ENCODE results near the gene GNAT1.
"Not testable (repeated sequence)": the region's sequence is repeated elsewhere in the genome, so short reads cannot be mapped to it uniquely, and the experiment has no call there.

GNAT1 gene

GRCh38 chr3:50226888-50227389 lies 35.5 kb downstream of the GNAT1 start:
- H3K9ac ChIP-seq (ENCODE audit: low read length) = peak overlapping the region; percentile 83
- H2AFZ ChIP-seq (ENCODE audit: low read depth, low read length, severe bottlenecking) = peak overlapping the region; percentile 85
- H3K27me3 ChIP-seq (ENCODE audit: low read length) = no peaks in the 10 kb centered on the region
- H3F3A ChIP-seq (ENCODE audit: insufficient read depth) = no peaks in the 10 kb centered on the region
- H3K4me3 ChIP-seq (ENCODE audit: insufficient read depth, low read length, poor library complexity, severe bottlenecking) = peak overlapping the region; percentile 92
- H3K27ac ChIP-seq (ENCODE audit: low read depth, low read length) = peak overlapping the region; percentile 77
- no peaks in the 10 kb centered on the region for H3K36me3 ChIP-seq (ENCODE audit: low read length)
- H3K79me2 ChIP-seq (ENCODE audit: insufficient read depth, low read length) = no peaks in the 10 kb centered on the region
- H4K20me1 ChIP-seq (ENCODE audit: low read depth, low read length) = no peaks in the 10 kb centered on the region
- no peaks in the 10 kb centered on the region for H3K9me3 ChIP-seq (ENCODE audit: insufficient read depth, low read length)
- peak overlapping the region; percentile 96 for H3K4me2 ChIP-seq (ENCODE audit: low read depth, low read length, poor library complexity, severe bottlenecking)
- H3K9me2 ChIP-seq (replicated peaks; ENCODE audit: insufficient read depth, low read length) = no peaks in the 10 kb centered on the region
- TF ChIP-seq EZH2phosphoT487 (conservative IDR thresholded peaks at IDR 0.05; ENCODE audit: low read length) = no peak
- no peak for TF ChIP-seq CTCF (IDR thresholded peaks at IDR 0.05; ENCODE audit: insufficient read depth, low read length, poor library complexity, severe bottlenecking)

GRCh38 chr3:50227390-50228183 lies 36.2 kb downstream of the GNAT1 start:
- peak; percentile 64 for TF ChIP-seq CTCF (IDR thresholded peaks at IDR 0.05; ENCODE audit: insufficient read depth, low read length, poor library complexity, severe bottlenecking)
- TF ChIP-seq EZH2phosphoT487 (conservative IDR thresholded peaks at IDR 0.05; ENCODE audit: low read length) = no peak
- H3K9ac ChIP-seq (ENCODE audit: low read length) = peak overlapping the region; percentile 83
- H3K9me2 ChIP-seq (replicated peaks; ENCODE audit: insufficient read depth, low read length) = no peaks in the 10 kb centered on the region
- H4K20me1 ChIP-seq (ENCODE audit: low read depth, low read length) = no peaks in the 10 kb centered on the region
- peak overlapping the region; percentile 96 for H3K4me2 ChIP-seq (ENCODE audit: low read depth, low read length, poor library complexity, severe bottlenecking)
- H3K27me3 ChIP-seq (ENCODE audit: low read length) = no peaks in the 10 kb centered on the region
- peak overlapping the region; percentile 77 for H3K27ac ChIP-seq (ENCODE audit: low read depth, low read length)
- H2AFZ ChIP-seq (ENCODE audit: low read depth, low read length, severe bottlenecking) = peak overlapping the region; percentile 85
- H3K36me3 ChIP-seq (ENCODE audit: low read length) = no peaks in the 10 kb centered on the region
- no peaks in the 10 kb centered on the region for H3F3A ChIP-seq (ENCODE audit: insufficient read depth)
- peak overlapping the region; percentile 92 for H3K4me3 ChIP-seq (ENCODE audit: insufficient read depth, low read length, poor library complexity, severe bottlenecking)
- H3K79me2 ChIP-seq (ENCODE audit: insufficient read depth, low read length) = no peaks in the 10 kb centered on the region
- H3K9me3 ChIP-seq (ENCODE audit: insufficient read depth, low read length) = no peaks in the 10 kb centered on the region

- not testable (repeated sequence) for H3K36me3 ChIP-seq (ENCODE audit: low read length); H3K9me3 ChIP-seq (ENCODE audit: insufficient read depth, low read length); H3F3A ChIP-seq (ENCODE audit: insufficient read depth); H4K20me1 ChIP-seq (ENCODE audit: low read depth, low read length); H3K79me2 ChIP-seq (ENCODE audit: insufficient read depth, low read length); H3K9me2 ChIP-seq (replicated peaks; ENCODE audit: insufficient read depth, low read length); H3K27me3 ChIP-seq (ENCODE audit: low read length)
- H2AFZ ChIP-seq (ENCODE audit: low read depth, low read length, severe bottlenecking) = peak overlapping the region; percentile 85
- peak overlapping the region; percentile 92 for H3K4me3 ChIP-seq (ENCODE audit: insufficient read depth, low read length, poor library complexity, severe bottlenecking)
- H3K4me2 ChIP-seq (ENCODE audit: low read depth, low read length, poor library complexity, severe bottlenecking) = peak overlapping the region; percentile 96
- H3K27ac ChIP-seq (ENCODE audit: low read depth, low read length) = peak overlapping the region; percentile 77
- H3K9ac ChIP-seq (ENCODE audit: low read length) = peak overlapping the region; percentile 83
Measured at GRCh38 chr3:50228184-50228763, 36.9 kb downstream of the GNAT1 start.

GRCh38 chr3:50229490-50229889 lies 38.1 kb downstream of the GNAT1 start:
- Histone ChIP-seq H4K20me1 (ENCODE audit: low read depth, low read length) (no peaks in the 10 kb centered on the region), H2AFZ (ENCODE audit: low read depth, low read length, severe bottlenecking) (no peak overlapping the region), H3F3A (ENCODE audit: insufficient read depth) (no peaks in the 10 kb centered on the region), H3K27ac (ENCODE audit: low read depth, low read length) (no peak overlapping the region), H3K79me2 (ENCODE audit: insufficient read depth, low read length) (no peaks in the 10 kb centered on the region), H3K27me3 (ENCODE audit: low read length) (no peaks in the 10 kb centered on the region), H3K9me2 (replicated peaks; ENCODE audit: insufficient read depth, low read length) (no peaks in the 10 kb centered on the region), H3K4me3 (ENCODE audit: insufficient read depth, low read length, poor library complexity, severe bottlenecking) (no peak overlapping the region), H3K9ac (ENCODE audit: low read length) (peak overlapping the region; percentile 16; the same call in 1 of the 2 replicates), H3K9me3 (ENCODE audit: insufficient read depth, low read length) (no peaks in the 10 kb centered on the region), H3K36me3 (ENCODE audit: low read length) (no peaks in the 10 kb centered on the region), H3K4me2 (ENCODE audit: low read depth, low read length, poor library complexity, severe bottlenecking) (no peak overlapping the region)
- no peak for TF ChIP-seq CTCF (IDR thresholded peaks at IDR 0.05; ENCODE audit: insufficient read depth, low read length, poor library complexity, severe bottlenecking)
- TF ChIP-seq EZH2phosphoT487 (conservative IDR thresholded peaks at IDR 0.05; ENCODE audit: low read length) = no peak

All from SU-DHL-6 (cell line).